HCT116 (cell line): ENCODE results near the gene TOM1.

Source experiments
- YY1 ChIP-seq: IDR thresholded peaks from 2 replicates; pipeline ENCODE4 v1.6.1; 2011; ENCODE audit warnings: low read length, low read depth, moderate library complexity, mild to moderate bottlenecking; ENCODE audit not compliant: insufficient replicate concordance; ENCODE audit errors: extremely low read depth
- TF ChIP-seq, protein P1 (sequence below), 3 experiments: fragments of 200-600 bp in 1 of 3; sonication (generic) in 1 of 3; IDR thresholded peaks in 2 of 3; conservative IDR thresholded peaks in 1 of 3; 2 replicates each; pipeline ENCODE4 v1.5.1; 2012 to 2017; ENCODE audit warnings: low read depth in 2 of 3, low read length in 2 of 3, antibody characterized with exemption in 1 of 3, borderline replicate concordance in 1 of 3, control low read depth in 1 of 3, mild to moderate bottlenecking in 1 of 3, mixed read lengths in 1 of 3, mixed run types in 1 of 3, moderate library complexity in 1 of 3; ENCODE audit not compliant: insufficient read depth in 1 of 3
- TF ChIP-seq, protein P2 (sequence below): IDR thresholded peaks from 2 replicates; pipeline ENCODE4 v1.6.1; 2012

DNA sequence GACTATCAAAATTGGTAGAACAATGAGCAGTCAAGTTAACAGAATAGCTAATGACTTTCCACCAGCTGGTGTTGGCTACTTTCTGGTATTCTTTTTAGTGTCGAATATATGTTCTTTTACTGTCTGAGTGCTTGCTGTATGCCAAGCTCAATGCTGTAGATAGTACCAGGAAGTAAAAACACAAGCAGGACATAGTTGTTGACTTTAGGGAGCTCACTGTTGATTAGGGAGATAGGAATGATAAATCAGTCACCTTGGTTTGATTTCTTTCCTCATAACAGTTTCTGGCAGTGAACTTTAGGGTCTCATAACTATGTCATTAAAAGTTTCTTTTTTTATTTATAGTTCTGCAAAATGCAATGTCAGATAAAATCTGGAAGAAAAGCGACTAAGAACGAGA is 33.4 kb upstream of the TOM1 start:
- TF ChIP-seq, protein P1, sequence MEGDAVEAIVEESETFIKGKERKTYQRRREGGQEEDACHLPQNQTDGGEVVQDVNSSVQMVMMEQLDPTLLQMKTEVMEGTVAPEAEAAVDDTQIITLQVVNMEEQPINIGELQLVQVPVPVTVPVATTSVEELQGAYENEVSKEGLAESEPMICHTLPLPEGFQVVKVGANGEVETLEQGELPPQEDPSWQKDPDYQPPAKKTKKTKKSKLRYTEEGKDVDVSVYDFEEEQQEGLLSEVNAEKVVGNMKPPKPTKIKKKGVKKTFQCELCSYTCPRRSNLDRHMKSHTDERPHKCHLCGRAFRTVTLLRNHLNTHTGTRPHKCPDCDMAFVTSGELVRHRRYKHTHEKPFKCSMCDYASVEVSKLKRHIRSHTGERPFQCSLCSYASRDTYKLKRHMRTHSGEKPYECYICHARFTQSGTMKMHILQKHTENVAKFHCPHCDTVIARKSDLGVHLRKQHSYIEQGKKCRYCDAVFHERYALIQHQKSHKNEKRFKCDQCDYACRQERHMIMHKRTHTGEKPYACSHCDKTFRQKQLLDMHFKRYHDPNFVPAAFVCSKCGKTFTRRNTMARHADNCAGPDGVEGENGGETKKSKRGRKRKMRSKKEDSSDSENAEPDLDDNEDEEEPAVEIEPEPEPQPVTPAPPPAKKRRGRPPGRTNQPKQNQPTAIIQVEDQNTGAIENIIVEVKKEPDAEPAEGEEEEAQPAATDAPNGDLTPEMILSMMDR (IDR thresholded peaks at IDR 0.05 in 2 of 3, conservative IDR thresholded peaks at IDR 0.05 in 1 of 3; ENCODE audit: borderline replicate concordance in 1 of 3, insufficient read depth in 1 of 3, low read depth in 2 of 3, low read length in 2 of 3): no peak
- TF ChIP-seq YY1: no peak
- TF ChIP-seq, protein P2, sequence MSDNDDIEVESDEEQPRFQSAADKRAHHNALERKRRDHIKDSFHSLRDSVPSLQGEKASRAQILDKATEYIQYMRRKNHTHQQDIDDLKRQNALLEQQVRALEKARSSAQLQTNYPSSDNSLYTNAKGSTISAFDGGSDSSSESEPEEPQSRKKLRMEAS: no peak
